AG20443 (cell line): ENCODE data around the gene RGS12.

Experiments
- DNase-seq: peaks from one replicate; pipeline ENCODE4 v3.0.0; 2012; ENCODE audit warnings: low spot score, mixed read lengths

Gene RGS12

DNA sequence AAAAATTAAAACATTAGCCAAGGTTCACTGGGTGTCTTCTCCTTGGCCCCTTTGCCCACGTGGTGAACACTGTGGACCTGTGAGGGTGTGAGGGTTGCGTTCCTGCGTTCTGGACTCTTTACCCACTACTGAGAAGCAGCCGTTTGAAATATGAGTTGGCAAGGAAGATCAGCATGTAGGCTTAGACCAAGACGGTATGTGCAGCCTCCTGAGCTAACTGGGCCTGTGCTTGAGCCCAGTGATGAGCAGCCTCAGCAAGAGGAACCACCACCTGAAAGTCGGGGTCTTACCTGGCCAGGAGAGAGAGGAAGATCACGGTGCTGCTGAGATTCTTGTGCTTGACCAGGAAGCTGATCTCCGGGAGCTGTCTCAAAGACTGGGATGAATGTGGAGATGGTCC is 19.5 kb downstream of the RGS12 start:
- no peak for DNase-seq

GRCh38 chr4:3313139-3313538 is 20.3 kb downstream of the RGS12 start:
- no peak for DNase-seq

GRCh38 chr4:3313556-3314228 is 20.9 kb downstream of the RGS12 start:
- DNase-seq, result no peak

- no peak for DNase-seq
Measured at GRCh38 chr4:3314706-3315260, 22.0 kb downstream of the RGS12 start.

GRCh38 chr4:3315566-3315965 is 22.7 kb downstream of the RGS12 start:
- no peak for DNase-seq

DNA sequence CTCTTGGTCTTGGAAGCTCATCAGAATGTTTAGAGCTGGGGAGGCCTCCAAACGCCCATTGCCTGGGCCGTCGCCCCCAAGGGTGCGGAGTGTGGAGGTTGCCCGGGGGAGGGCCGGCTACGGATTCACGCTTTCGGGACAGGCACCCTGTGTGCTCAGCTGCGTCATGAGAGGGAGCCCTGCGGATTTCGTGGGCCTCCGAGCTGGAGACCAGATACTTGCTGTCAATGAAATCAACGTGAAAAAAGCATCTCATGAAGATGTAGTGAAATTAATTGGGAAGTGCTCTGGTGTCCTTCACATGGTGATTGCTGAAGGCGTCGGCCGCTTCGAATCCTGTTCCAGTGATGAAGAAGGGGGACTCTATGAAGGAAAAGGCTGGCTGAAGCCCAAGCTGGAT is 23.3 kb downstream of the RGS12 start:
- DNase-seq, result no peak

DNA sequence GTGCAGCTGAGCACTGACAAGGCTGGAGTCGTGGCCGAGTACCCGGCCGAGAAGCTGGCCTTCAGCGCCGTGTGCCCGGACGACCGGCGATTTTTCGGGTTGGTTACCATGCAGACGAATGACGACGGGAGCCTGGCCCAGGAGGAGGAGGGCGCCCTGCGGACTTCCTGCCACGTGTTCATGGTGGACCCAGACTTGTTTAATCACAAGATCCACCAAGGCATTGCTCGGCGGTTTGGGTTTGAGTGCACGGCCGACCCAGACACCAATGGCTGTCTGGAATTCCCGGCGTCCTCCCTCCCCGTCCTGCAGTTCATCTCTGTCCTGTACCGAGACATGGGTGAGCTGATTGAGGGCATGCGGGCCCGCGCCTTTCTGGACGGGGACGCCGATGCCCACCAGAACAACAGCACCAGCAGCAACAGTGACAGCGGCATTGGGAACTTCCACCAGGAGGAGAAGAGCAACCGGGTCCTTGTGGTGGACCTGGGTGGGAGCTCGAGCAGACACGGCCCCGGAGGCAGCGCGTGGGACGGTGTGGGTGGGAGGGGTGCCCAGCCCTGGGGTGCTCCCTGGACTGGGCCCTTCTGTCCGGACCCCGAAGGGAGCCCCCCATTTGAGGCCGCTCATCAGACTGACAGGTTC is 24.3 kb downstream of the RGS12 start:
- DNase-seq, result no peak

- DNase-seq, result no peak
Measured at GRCh38 chr4:3317656-3318211, 24.9 kb downstream of the RGS12 start.

GRCh38 chr4:3318561-3319021 is 25.8 kb downstream of the RGS12 start:
- DNase-seq, result no peak

- no peak for DNase-seq
Measured at GRCh38 chr4:3320361-3321023, 27.7 kb downstream of the RGS12 start.

DNA sequence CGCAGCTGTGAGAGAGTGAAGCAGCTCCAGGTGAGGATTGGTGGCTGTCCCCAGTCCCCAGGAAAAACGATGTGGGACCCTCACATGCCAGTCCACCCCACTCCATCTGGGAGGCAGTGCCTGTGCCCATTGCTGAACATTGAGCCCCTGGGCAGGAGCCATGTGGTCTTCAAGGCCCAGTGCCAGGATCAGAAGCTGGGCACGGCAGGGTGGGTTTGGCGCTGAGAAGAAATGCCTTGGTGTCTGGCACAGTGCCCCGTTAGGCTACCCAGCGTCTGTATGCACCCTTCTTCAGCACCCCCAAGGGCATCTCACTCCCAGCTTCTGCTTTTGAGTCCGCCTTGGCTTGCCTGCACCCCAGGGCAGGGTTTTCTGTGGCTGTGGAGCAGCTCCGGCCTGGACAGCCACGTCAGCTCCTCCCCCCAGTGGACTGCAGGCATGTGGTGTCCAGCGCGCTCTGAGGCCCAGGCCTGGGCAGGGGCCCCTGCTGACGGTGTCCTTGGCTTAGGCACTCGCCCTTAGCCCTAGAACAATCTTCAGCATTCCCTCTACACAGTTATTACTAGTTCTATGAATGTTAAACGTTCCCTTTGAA is 28.6 kb downstream of the RGS12 start:
- DNase-seq, result peak; percentile 87

DNA sequence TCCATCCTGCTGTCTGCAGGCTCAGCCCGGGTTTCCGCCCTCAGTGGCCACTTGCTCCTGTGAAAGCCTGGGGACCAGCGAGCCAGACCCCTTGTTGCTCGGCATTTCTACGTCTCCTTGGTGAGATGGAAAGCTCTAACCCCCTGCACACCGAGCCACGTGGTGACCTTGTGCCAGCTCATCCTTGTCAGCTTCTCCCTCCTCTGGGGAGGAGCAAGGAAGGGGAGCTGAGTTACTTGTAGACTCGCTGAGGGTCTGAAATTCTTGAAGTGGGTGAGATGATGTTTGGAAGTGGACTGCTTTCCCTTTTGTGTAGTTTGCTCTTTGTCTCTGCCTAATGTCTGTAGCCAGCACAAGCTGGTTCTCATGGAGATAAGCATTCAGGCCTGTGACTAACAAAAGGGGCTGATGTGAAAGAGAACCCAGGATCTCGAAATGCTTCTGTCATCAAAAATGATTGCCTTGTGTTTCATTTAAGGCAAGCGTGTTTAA is 29.3 kb downstream of the RGS12 start:
- DNase-seq, result peak; percentile 72

DNA sequence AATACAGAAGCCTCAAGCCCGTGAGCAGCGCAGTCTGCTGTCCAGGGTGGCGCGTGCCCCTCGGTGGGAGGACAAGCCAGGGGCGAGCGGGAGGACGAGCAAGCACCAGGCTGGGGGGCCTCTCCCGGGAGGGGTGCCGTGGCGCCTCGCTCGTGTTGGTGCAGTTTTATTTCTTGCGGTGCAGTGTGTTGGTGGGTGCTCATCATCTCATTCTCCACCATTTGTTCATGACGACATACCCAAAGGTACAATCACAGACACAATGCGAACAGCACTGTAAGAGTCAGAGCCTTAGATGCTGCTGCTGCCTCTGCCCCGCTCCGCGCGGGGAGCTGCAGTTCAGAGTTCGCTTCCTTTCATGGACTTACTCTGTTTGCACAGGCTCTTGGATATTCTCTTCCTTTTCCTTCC is 30.3 kb downstream of the RGS12 start:
- no peak for DNase-seq

- no peak for DNase-seq
Measured at GRCh38 chr4:3324093-3324815, 31.4 kb downstream of the RGS12 start.

- no peak for DNase-seq
Measured at GRCh38 chr4:3328814-3329663, 36.2 kb downstream of the RGS12 start.

DNA sequence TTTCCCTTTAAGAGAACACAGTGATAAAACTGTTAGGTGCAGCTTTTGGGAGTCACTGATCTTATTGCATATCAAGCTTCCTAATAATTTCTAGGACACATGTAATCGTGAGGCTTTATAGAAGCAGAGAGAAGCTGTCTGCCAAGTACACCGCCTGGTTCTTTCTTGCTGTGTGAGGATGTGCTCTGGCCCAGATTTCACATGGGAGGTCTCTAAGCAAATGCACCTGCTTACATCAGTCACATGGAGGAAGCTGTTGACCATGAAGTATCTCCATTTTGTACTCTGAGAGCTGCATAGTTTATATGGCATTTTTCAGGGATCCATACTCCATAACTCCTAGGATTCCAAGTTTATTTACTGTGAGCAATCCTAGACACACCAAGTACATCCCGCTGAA is 37.1 kb downstream of the RGS12 start:
- DNase-seq, result no peak

DNA sequence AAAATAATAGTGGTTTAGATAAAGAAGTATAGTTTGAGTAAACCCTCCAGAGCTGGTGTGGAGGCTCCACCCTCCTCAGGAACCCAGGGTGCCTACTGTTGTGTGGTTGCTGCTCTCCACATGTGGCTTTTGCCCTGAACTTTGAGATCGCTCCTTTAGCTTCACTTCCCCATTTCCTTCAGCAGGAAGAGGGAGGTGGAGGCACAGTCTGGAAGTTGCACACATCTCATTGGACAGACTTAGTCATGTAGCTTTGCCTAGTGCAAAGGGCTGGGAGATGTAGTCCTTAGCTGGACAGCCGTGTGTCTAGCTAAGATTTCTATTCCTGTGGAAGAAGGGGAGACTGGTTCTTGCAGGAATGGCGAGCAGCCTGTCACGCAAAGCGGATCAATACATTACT is 37.9 kb downstream of the RGS12 start:
- no peak for DNase-seq

DNA sequence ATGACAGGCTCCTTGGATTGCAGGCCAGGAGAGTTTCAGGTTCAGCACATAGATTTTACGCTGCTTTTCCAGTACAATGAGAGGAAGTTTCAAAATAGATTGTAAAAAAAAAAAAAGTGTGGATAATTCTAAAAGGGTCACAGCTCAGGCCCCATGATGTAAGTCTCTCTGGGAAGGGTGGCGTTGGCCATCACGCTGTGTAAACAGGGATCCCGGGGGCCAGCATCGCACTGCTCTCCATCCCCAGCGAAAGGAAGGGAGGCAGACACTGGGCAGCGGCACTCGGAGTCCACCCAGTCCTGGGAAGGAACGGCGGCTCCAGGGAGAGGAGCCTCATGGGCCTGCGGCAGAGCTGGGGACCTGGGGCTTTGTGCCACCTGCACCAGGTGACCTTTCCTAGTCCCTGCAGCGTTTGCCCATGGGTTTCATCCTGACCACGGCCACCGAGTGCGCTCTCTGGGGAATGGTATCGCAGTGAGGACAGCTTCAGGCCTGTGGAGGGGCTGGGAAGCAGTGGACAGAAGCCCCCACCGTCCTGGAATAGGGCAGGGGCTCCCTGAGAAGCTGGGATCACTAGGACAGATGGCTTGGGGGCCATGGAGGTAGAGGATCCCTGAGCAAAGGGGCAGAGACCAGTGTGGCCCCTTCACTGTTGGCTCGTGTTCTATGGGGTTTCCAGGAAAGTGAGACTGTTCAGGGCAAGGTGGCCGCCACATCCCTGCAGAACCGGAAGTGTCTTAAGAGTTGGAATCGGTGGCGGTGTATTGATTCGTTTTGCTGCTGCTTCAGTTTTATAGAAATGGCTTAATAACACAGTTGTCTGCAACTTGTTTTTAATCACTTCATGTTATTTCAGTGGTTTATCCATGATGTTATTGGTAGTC is 38.9 kb downstream of the RGS12 start:
- no peak for DNase-seq

- DNase-seq, result no peak
Measured at GRCh38 chr4:3332498-3332897, 39.7 kb downstream of the RGS12 start.
